ENCODE results near the gene DDIT3. TPM values are rescaled to one million over a fixed set of nuclear protein-coding genes. Genes with fewer than 3 reads are reported as not detected.
A peak's percentile ranks its signal among the peaks of the same experiment; 100 is the strongest.

DDIT3 gene
- total RNA-seq, 1 donor from 2014 or later: 15.0 TPM

- H3K27me3 Mint-ChIP-seq (ENCODE audit: low read depth): peaks cover 6% of the 10 kb centered on the region
Measured at GRCh38 chr12:57527184-57527583, 6.9 kb upstream of the DDIT3 start.

DNA sequence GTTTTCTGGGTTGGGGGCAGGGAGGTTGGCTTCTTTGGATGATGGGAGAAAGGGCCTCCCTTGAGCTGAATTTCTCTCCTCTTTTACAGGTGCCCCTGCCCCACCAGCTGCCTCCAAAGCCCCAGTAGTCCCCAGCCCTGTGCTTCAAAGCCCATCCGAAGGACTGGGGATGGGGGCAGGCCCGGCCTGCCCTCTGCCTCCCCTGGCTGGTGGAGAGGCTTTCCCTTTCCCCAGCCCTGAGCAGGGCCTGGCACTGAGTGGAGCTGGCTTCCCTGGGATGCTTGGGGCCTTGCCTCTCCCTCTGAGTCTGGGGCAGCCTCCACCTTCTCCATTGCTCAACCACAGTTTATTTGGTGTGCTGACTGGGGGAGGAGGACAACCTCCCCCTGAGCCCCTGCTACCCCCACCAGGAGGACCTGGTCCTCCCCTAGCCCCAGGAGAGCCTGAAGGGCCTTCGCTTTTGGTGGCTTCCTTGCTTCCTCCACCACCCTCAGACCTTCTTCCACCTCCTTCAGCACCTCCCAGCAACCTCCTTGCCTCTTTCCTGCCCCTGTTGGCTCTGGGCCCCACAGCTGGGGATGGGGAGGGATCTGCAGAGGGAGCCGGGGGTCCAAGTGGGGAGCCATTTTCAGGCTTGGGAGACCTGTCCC, 6.3 kb upstream of the DDIT3 start:
- H3K27me3 Mint-ChIP-seq (ENCODE audit: low read depth): peaks cover 11% of the 10 kb centered on the region
- no peak for DNase-seq (ENCODE audit: low read depth, low spot score)
- peaks cover 27% of the 10 kb centered on the region for H3K4me1 Mint-ChIP-seq

More at GRCh38 chr12:57527184-57527583, 6.9 kb upstream of the DDIT3 start:
- Mint-ChIP-seq H3K27ac (ENCODE audit: unreplicated experiment) (no peak overlapping the region), H3K9me3 (no peaks in the 10 kb centered on the region), H3K4me1 (peaks cover 21% of the 10 kb centered on the region), H3K36me3 (ENCODE audit: low read depth) (peaks cover 4% of the 10 kb centered on the region), H3K4me3 (peak overlapping the region; percentile 72)
- no peak for TF ChIP-seq CTCF (conservative IDR thresholded peaks at IDR 0.05)
- no peak for DNase-seq (ENCODE audit: low read depth, low spot score)

DNA sequence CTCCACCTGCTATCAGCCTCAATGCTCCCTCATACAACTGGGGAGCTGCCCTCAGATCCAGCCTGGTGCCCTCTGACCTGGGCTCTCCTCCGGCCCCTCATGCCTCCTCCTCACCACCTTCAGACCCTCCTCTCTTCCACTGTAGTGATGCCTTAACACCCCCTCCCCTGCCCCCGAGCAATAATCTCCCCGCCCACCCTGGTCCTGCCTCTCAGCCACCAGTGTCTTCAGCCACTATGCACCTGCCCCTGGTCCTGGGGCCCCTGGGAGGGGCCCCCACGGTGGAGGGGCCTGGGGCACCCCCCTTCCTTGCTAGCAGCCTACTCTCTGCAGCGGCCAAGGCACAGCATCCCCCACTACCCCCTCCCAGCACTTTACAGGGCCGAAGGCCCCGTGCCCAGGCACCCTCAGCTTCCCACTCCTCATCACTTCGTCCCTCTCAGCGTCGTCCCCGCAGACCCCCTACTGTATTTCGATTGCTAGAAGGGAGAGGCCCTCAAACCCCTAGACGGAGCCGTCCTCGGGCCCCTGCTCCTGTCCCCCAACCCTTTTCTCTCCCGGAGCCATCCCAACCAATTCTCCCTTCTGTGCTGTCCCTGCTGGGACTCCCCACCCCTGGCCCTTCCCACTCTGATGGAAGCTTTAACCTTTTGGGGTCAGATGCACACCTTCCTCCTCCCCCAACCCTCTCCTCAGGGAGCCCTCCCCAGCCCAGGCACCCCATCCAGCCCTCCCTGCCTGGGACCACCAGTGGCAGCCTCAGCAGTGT, 5.5 kb upstream of the DDIT3 start:
- no peak for DNase-seq (ENCODE audit: low read depth, low spot score)
- H3K4me3 Mint-ChIP-seq: peak overlapping the region; percentile 97
- peaks cover 13% of the 10 kb centered on the region for H3K27me3 Mint-ChIP-seq (ENCODE audit: low read depth)
- no peak for TF ChIP-seq CTCF (conservative IDR thresholded peaks at IDR 0.05)
- peaks cover 35% of the 10 kb centered on the region for H3K4me1 Mint-ChIP-seq
- peaks cover 4% of the 10 kb centered on the region for H3K36me3 Mint-ChIP-seq (ENCODE audit: low read depth)
- no peak overlapping the region for H3K27ac Mint-ChIP-seq (ENCODE audit: unreplicated experiment)
- no peaks in the 10 kb centered on the region for H3K9me3 Mint-ChIP-seq

More for the DNA sequence above, 6.3 kb upstream of the DDIT3 start:
- H3K27ac Mint-ChIP-seq (ENCODE audit: unreplicated experiment): peak overlapping the region; percentile 27
- TF ChIP-seq CTCF (conservative IDR thresholded peaks at IDR 0.05): no peak
- H3K4me3 Mint-ChIP-seq: peak overlapping the region; percentile 59
- no peaks in the 10 kb centered on the region for H3K9me3 Mint-ChIP-seq
- peaks cover 4% of the 10 kb centered on the region for H3K36me3 Mint-ChIP-seq (ENCODE audit: low read depth)

GRCh38 chr12:57524814-57525614, 4.7 kb upstream of the DDIT3 start:
- Mint-ChIP-seq H3K27me3 (ENCODE audit: low read depth) (peaks cover 18% of the 10 kb centered on the region), H3K4me1 (peaks cover 38% of the 10 kb centered on the region), H3K9me3 (no peaks in the 10 kb centered on the region), H3K36me3 (ENCODE audit: low read depth) (peaks cover 7% of the 10 kb centered on the region), H3K27ac (ENCODE audit: unreplicated experiment) (no peak overlapping the region), H3K4me3 (peak overlapping the region; percentile 97)
- DNase-seq (ENCODE audit: low read depth, low spot score): no peak
- TF ChIP-seq CTCF (conservative IDR thresholded peaks at IDR 0.05): no peak
